ENCODE measurements around the gene SMPD4. TPM values are rescaled to one million over a fixed set of nuclear protein-coding genes. Genes with fewer than 3 reads are reported as not detected.
"Not testable (repeated sequence)": the region's sequence is repeated elsewhere in the genome, so short reads cannot be mapped to it uniquely, and the experiment has no call there.

The SMPD4 gene
- total RNA-seq, 1 donor from 2014 or later = 29.6 TPM

- DNase-seq (ENCODE audit: low read depth) = not testable (repeated sequence)
These were observed 24.0 kb downstream of the SMPD4 start for GRCh38 chr2:130157354-130157753.

- no peak for DNase-seq (ENCODE audit: low read depth)
These were observed 24.8 kb downstream of the SMPD4 start for GRCh38 chr2:130156624-130157004.

- peak; percentile 27 for DNase-seq (ENCODE audit: low read depth)
These were observed 25.3 kb downstream of the SMPD4 start for GRCh38 chr2:130155956-130156623.

- no peak for DNase-seq (ENCODE audit: low read depth)
These were observed 26.3 kb downstream of the SMPD4 start for GRCh38 chr2:130154773-130155765.

GRCh38 chr2:130154423-130154770 lies 27.0 kb downstream of the SMPD4 start:
- not testable (repeated sequence) for DNase-seq (ENCODE audit: low read depth)

GRCh38 chr2:130153721-130154422 lies 27.5 kb downstream of the SMPD4 start:
- DNase-seq (ENCODE audit: low read depth) = not testable (repeated sequence)

GRCh38 chr2:130152816-130153595 lies 28.4 kb downstream of the SMPD4 start:
- no peak for DNase-seq (ENCODE audit: low read depth)

GRCh38 chr2:130152136-130152815 lies 29.1 kb downstream of the SMPD4 start:
- not testable (repeated sequence) for DNase-seq (ENCODE audit: low read depth)

- not testable (repeated sequence) for DNase-seq (ENCODE audit: low read depth)
These were observed 30.3 kb downstream of the SMPD4 start for GRCh38 chr2:130151145-130151512.

GRCh38 chr2:130150181-130151144 lies 30.9 kb downstream of the SMPD4 start:
- DNase-seq (ENCODE audit: low read depth) = no peak

GRCh38 chr2:130148515-130148914 lies 32.9 kb downstream of the SMPD4 start:
- DNase-seq (ENCODE audit: low read depth) = not testable (repeated sequence)

GRCh38 chr2:130145006-130145414 lies 36.4 kb downstream of the SMPD4 start, which contains the start of gene CCDC74B:
Gene CCDC74B (minus strand): TSS chr2:130145112. CDS start chr2:130144996, 116 bp downstream.
- peak; percentile 4 for DNase-seq (ENCODE audit: low read depth)

GRCh38 chr2:130143266-130144039 lies 37.9 kb downstream of the SMPD4 start:
- DNase-seq (ENCODE audit: low read depth) = not testable (repeated sequence)

- DNase-seq (ENCODE audit: low read depth) = not testable (repeated sequence)
These were observed 38.8 kb downstream of the SMPD4 start for GRCh38 chr2:130142396-130143265.

- DNase-seq (ENCODE audit: low read depth) = not testable (repeated sequence)
These were observed 39.6 kb downstream of the SMPD4 start for GRCh38 chr2:130141645-130142370.

GRCh38 chr2:130141002-130141401 lies 40.4 kb downstream of the SMPD4 start:
- not testable (repeated sequence) for DNase-seq (ENCODE audit: low read depth)

GRCh38 chr2:130140516-130140915 lies 40.9 kb downstream of the SMPD4 start:
- not testable (repeated sequence) for DNase-seq (ENCODE audit: low read depth)
